DOHH2 (cell line): ENCODE data around the gene GPSM3.
"Not testable (repeated sequence)": the region's sequence is repeated elsewhere in the genome, so short reads cannot be mapped to it uniquely, and the experiment has no call there.

Experiments used
- H3F3A ChIP-seq: fragments of 200-600 bp; sonication (generic), shearing (Covaris generic); 2 replicates; pipeline ENCODE4 v1.6.0; 2016; ENCODE audit warnings: antibody characterized with exemption, mild to moderate bottlenecking; ENCODE audit not compliant: control insufficient read depth, insufficient read depth
- H3K27ac ChIP-seq: fragments of 200-600 bp; sonication (generic); 2 replicates; pipeline ENCODE4 v1.5.1; 2014; ENCODE audit warnings: low read depth, mild to moderate bottlenecking, low read length, moderate library complexity
- H3K27me3 ChIP-seq: fragments of 200-600 bp; sonication (generic); 2 replicates; pipeline ENCODE4 v1.6.1; 2014; ENCODE audit warnings: mild to moderate bottlenecking, low read length, mixed read lengths; ENCODE audit not compliant: control insufficient read depth
- H3K36me3 ChIP-seq: fragments of 200-600 bp; sonication (generic); 2 replicates; pipeline ENCODE4 v1.6.1; 2014; ENCODE audit warnings: mild to moderate bottlenecking, low read length, moderate library complexity, mixed read lengths; ENCODE audit not compliant: control insufficient read depth
- H3K4me1 ChIP-seq: fragments of 200-600 bp; sonication (generic); 2 replicates; pipeline ENCODE4 v1.6.1; 2014; ENCODE audit warnings: mild to moderate bottlenecking, low read length, mixed read lengths; ENCODE audit not compliant: control insufficient read depth
- H3K4me2 ChIP-seq: fragments of 200-600 bp; sonication (generic); 2 replicates; pipeline ENCODE4 v1.6.0; 2014; ENCODE audit warnings: mild to moderate bottlenecking, low read length, moderate library complexity
- H3K4me3 ChIP-seq: fragments of 200-600 bp; sonication (generic); 2 replicates; pipeline ENCODE4 v1.5.1; 2014; ENCODE audit warnings: mild to moderate bottlenecking, low read length, mixed read lengths
- H3K79me2 ChIP-seq: fragments of 200-600 bp; sonication (generic); 2 replicates; pipeline ENCODE4 v1.6.1; 2014; ENCODE audit warnings: mild to moderate bottlenecking, low read length, mixed read lengths; ENCODE audit not compliant: control insufficient read depth
- H3K9me2 ChIP-seq: fragments of 200-600 bp; sonication (generic); replicated peaks from 2 replicates; pipeline ENCODE4 v1.6.1; 2014; ENCODE audit warnings: mild to moderate bottlenecking, low read length, mixed read lengths; ENCODE audit not compliant: control insufficient read depth
- H3K9me3 ChIP-seq: fragments of 200-600 bp; sonication (generic); 2 replicates; pipeline ENCODE4 v1.6.1; 2014; ENCODE audit warnings: antibody characterized with exemption, low read length, mixed read lengths; ENCODE audit not compliant: control insufficient read depth, insufficient read depth
- H4K20me1 ChIP-seq: fragments of 200-600 bp; sonication (generic); 2 replicates; pipeline ENCODE4 v1.6.0; 2014; ENCODE audit warnings: low read depth, mild to moderate bottlenecking, antibody characterized with exemption, low read length, moderate library complexity; ENCODE audit not compliant: control insufficient read depth, insufficient read depth
- EZH2phosphoT487 ChIP-seq: fragments of 200-600 bp; sonication (generic); IDR thresholded peaks from 2 replicates; pipeline ENCODE4 v1.6.1; 2017; ENCODE audit warnings: borderline replicate concordance, mild to moderate bottlenecking, antibody characterized with exemption, low read length, moderate library complexity, mixed read lengths
- TF ChIP-seq, protein P1 (sequence below): fragments of 200-600 bp; sonication (generic); IDR thresholded peaks from one replicate; pipeline ENCODE4 v1.5.1; 2014; ENCODE audit warnings: antibody characterized with exemption, mild to moderate bottlenecking, low read depth, low read length; ENCODE audit not compliant: poor library complexity, severe bottlenecking

The GPSM3 gene

DNA sequence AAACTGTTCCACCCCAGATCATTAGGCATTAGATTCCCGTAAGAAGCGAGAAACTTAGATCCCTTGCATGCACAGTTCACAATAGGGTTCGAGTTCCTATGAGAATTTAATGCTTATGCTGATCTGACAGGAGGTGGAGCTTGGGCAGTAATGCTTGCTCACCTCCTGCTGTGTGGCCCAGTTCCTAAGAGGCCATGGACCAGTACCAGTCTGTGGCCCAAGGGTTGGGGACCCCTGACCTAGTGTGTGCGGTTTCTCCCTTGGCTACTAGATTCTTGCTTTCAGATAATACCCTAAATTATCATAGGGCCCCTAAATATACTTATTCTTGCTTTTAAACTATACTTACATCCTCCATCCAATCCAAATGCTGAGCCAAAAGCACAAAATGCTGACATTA is 1.9 kb upstream of the GPSM3 start:
- peak overlapping the region; percentile 80 for H3K27ac ChIP-seq
- peak overlapping the region; percentile 97 for H3K4me3 ChIP-seq
- peaks cover 37% of the 10 kb centered on the region for H3K79me2 ChIP-seq
- H3K9me3 ChIP-seq: no peaks in the 10 kb centered on the region
- no peaks in the 10 kb centered on the region for H4K20me1 ChIP-seq
- H3F3A ChIP-seq: peaks cover 29% of the 10 kb centered on the region
- peaks cover 65% of the 10 kb centered on the region for H3K4me1 ChIP-seq
- H3K36me3 ChIP-seq: peaks cover 17% of the 10 kb centered on the region
- H3K27me3 ChIP-seq: no peaks in the 10 kb centered on the region
- peak overlapping the region; percentile 100 for H3K4me2 ChIP-seq
- TF ChIP-seq, protein P1, sequence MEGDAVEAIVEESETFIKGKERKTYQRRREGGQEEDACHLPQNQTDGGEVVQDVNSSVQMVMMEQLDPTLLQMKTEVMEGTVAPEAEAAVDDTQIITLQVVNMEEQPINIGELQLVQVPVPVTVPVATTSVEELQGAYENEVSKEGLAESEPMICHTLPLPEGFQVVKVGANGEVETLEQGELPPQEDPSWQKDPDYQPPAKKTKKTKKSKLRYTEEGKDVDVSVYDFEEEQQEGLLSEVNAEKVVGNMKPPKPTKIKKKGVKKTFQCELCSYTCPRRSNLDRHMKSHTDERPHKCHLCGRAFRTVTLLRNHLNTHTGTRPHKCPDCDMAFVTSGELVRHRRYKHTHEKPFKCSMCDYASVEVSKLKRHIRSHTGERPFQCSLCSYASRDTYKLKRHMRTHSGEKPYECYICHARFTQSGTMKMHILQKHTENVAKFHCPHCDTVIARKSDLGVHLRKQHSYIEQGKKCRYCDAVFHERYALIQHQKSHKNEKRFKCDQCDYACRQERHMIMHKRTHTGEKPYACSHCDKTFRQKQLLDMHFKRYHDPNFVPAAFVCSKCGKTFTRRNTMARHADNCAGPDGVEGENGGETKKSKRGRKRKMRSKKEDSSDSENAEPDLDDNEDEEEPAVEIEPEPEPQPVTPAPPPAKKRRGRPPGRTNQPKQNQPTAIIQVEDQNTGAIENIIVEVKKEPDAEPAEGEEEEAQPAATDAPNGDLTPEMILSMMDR: no peak
- TF ChIP-seq EZH2phosphoT487: no peak
- H3K9me2 ChIP-seq: no peaks in the 10 kb centered on the region

DNA sequence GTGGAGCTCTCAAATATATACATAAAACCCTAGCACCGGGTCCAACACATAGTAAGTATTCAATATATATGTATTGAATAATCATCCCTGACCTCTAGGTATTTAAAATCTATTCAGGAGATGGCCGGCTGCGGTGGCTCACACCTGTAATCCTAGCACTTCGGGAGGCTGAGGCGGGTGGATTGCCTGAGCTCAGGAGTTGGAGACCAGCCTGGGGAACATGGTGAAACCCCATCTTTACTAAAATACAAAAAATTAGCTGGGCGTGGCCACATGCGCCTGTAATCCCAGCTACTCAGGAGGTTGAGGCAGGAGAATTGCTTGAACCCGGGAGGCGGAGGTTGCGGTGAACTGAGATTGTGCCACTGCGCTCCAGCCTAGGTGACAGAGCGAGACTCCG is 653 bp upstream of the GPSM3 start:
- peaks cover 29% of the 10 kb centered on the region for H3K36me3 ChIP-seq
- H3K4me2 ChIP-seq: peak overlapping the region; percentile 100
- peak overlapping the region; percentile 83 for H3K4me3 ChIP-seq
- peaks cover 75% of the 10 kb centered on the region for H3K4me1 ChIP-seq
- H3K27ac ChIP-seq: peak overlapping the region; percentile 90
- H4K20me1 ChIP-seq, H3K27me3 ChIP-seq, H3K9me2 ChIP-seq, H3K9me3 ChIP-seq: not testable (repeated sequence)
- H3F3A ChIP-seq: peaks cover 28% of the 10 kb centered on the region
- peaks cover 49% of the 10 kb centered on the region for H3K79me2 ChIP-seq

GRCh38 chr6:32191696-32192607 is 491 bp downstream of the GPSM3 start:
- no peaks in the 10 kb centered on the region for H3K9me3 ChIP-seq
- peak overlapping the region; percentile 90 for H3K27ac ChIP-seq
- H3K4me3 ChIP-seq: peak overlapping the region; percentile 83
- H3K79me2 ChIP-seq: peaks cover 57% of the 10 kb centered on the region
- no peaks in the 10 kb centered on the region for H3K9me2 ChIP-seq
- peak overlapping the region; percentile 100 for H3K4me2 ChIP-seq
- TF ChIP-seq, protein P1: no peak
- no peak for TF ChIP-seq EZH2phosphoT487
- peaks cover 18% of the 10 kb centered on the region for H3F3A ChIP-seq
- no peaks in the 10 kb centered on the region for H4K20me1 ChIP-seq
- peaks cover 41% of the 10 kb centered on the region for H3K36me3 ChIP-seq
- no peaks in the 10 kb centered on the region for H3K27me3 ChIP-seq
- H3K4me1 ChIP-seq: peaks cover 75% of the 10 kb centered on the region
